IPS DF 4.7 (cell line): Measurements from ENCODE around the gene TUBGCP6.

Experiments
- DNase-seq: peaks from one replicate; pipeline ENCODE4 v3.0.0-alpha.2; 2013; ENCODE audit warnings: low spot score; ENCODE audit errors: extremely low read depth

Gene TUBGCP6

DNA sequence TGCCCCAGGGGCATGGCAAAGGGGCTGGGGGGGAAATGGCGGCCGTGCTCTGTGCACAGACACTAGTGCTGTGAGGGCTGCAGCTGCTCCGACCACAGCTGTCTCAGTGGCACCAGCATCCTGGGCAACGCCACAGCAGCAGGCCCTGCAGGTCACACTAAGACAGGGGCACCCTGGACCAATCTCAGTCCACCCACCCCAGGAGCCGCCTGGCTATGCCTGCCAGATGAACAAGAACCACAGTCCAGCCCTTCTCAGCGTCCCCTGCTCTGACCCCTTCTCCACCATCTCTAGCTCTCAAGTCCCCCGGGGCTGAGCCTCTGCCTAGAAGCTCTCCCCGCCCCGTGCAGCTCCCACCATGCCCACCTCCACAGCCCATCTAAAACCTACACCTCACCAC is 16.5 kb downstream of the TUBGCP6 start:
- DNase-seq = no peak

DNA sequence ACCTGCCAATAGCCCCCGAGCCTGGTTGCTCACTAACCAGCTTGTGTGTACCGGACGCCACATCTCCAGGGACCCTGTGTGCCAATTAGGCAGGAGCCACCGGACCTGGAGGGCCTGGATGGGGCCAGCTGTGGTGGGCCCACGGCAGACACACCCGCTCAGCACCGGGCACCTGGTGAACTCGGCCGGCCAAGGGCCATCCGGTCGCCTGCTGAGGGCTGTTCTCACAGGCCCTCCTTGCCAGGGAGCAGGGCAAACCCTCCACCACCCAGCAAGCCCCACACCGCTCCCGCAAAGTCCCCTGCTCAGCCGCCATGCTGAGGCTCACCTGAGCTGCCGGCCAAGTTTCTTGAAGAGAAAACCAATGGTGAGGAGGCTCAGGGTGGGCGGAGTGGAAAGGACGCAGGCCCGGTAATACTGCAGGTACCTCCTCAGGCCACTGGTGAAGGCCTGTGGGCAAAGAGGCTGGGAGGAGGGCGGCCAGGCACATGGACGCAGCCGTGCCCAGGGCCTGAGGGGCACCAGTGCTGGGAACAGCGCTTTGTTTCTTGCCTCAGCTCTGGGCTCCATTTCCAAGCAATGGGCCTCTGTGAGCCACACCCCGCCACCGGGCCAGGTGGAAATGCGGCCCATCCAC is 17.1 kb downstream of the TUBGCP6 start:
- no peak for DNase-seq

DNA sequence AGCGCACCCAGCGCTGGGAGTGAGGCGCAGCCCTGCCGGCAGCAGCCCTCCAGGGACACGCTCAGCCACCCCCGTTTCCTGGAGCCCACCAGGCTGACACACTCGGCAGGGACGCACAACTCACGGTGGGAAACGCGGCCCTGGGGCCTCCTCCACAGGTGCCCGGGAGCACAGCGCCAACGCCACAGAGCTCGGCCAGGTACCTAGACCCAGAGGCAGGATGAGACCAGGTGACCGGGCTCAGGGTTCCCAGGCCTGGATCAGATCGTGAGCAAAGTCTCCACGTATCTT is 18.0 kb downstream of the TUBGCP6 start:
- no peak for DNase-seq

DNA sequence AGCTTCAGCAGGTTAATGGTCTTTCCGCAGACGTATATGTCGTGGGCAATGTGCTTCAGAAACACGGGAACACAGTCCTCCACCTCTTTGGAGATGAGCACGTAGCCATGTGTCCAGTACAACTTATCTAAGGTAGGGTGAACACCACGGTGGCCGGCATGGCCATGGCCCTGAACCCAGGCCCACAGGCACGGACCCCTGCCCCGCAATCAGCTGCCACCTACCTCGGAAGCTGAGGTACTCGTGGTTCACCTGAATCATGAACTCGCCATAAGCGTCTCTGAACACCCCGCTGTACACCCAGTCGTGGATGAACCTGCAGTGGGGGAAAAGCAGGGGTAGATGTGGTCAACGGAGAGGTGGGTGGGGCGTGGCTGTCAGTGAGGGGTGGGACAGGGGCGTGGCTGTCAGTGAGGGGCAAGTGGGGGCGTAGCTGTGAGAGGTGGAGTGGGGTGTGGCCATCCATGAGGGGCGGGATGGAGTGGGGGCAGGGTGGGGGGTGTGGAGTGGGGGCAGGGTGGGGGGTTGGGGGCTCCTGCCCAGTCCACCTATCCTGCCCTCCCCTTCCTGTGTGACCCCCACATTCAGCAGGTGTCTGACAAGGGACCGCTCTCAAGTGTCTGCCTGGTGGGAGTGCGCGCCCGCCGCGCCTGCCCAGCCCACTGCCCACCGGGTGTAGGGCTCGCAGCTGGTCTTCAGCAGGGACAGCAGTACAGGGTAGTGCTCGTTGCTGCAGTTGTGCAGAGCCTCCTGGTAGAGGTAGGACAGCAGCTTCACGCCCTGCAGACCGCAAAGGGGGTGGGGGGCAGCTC is 18.6 kb downstream of the TUBGCP6 start:
- no peak for DNase-seq

DNA sequence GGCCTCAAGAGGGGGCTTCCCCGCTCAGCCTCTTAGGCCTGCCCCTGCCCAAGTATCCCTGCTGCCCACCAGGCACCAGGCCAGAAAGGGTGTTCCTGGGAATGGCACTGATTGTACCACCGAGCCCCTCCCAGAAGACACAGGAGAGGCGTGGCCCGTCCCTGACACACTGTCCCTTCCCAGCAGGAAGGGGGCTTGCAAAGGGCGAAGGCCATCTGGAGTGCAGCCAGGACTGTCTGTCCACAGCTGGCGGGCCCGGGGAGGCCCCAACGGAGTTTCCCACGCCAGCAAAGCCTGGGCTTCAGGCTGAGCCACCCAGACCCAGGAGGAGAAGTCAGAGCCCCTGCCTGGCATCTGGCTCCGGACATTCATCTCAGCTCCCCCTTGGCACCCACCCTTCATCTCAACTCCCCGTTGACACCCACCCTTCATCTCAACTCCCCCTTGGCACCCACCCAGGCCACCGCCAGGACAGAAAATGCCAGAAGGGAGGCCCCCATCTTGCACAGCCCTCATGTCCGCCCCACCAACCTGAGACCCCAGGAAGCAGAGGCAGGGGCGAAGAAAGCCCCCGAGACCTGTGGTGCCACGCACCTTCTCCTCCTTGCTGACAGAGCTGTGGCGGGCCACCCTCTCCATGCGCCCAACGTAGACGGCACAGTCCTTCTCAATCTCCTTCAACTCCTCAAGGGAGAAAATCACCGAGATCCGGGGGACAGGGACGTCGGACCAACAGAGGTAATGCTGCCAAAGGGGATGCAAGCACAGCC is 19.4 kb downstream of the TUBGCP6 start:
- no peak for DNase-seq

DNA sequence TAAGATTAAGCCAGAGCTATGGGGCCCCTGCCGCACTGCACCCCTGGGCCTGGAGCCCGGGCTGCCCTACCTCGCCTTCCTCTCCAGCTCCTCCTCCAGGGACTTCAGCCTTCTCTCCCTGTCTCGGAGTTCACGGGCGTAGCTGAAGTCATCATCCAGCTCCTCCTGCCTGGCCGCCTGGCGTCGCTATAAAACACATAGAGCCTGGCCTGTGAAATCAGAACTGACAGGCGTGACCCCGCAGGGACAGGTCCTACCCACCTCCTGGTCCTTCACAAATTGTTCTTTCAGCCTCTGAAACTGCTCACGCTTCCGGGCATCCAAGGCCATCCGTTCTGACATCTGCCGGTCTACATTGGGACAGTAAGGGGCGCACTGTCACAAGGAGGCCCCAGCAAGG is 20.8 kb downstream of the TUBGCP6 start:
- DNase-seq = no peak

DNA sequence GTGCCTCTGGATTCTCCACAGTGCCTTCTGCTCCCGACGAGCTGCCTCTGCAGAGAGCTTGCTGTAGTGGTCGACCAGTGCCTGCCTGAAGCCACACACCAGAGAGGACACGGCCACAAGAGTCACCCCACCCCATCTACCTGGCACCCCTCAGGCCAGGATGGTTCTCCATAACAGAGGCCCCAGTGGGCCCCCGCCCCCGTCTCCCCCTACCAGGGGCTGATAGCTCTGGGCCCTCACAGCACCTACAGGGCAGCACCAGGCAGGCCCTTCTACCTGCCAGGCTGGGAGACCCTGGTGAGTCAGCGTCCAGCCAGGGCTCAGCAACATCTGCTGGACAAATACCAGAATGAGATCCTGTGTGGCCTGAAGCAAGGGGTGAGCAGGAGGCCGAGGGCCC is 22.3 kb downstream of the TUBGCP6 start:
- DNase-seq = no peak

DNA sequence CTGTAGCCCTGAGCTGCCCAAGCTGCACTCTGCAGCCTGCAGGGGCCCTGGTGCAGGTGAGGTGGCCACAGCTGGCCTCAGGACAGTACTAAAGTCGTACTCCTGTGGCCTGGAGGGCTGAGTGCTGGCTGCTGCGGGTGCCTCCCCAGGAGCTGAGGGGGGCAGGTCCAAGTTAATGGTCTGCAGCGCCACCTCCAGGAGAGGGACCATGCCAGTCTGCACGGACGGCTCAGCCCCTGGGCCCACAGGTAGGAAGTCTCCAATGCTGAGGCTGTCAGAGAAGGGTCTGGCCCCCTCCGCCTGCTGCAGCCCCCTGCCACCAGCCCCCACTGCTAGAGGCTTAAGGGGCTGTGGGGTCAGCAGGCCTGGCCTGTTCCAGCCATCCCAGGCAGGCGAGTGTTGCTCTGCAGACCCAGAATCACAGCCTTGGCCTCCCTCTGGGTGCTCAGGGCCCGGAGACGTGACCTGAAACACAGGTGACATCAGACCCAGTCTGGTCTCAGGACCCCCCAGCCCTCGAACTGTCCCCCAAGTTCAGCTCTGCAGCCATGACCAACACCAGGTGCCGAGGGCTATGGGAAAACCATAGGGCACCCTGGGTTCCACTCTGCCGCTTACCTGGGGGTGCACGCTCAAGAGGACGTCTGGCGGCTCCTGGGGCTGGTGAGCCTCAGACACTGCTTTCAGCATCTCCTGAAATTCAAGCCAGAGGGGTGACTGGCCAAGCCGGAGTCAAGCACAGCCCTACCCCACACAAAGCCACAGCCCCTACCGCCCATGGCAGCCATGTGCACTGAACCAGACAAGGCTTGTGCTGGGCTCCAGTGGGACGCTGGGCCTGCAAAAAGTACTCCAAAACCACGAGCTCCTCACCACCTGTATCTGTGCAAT is 23.2 kb downstream of the TUBGCP6 start:
- no peak for DNase-seq

DNA sequence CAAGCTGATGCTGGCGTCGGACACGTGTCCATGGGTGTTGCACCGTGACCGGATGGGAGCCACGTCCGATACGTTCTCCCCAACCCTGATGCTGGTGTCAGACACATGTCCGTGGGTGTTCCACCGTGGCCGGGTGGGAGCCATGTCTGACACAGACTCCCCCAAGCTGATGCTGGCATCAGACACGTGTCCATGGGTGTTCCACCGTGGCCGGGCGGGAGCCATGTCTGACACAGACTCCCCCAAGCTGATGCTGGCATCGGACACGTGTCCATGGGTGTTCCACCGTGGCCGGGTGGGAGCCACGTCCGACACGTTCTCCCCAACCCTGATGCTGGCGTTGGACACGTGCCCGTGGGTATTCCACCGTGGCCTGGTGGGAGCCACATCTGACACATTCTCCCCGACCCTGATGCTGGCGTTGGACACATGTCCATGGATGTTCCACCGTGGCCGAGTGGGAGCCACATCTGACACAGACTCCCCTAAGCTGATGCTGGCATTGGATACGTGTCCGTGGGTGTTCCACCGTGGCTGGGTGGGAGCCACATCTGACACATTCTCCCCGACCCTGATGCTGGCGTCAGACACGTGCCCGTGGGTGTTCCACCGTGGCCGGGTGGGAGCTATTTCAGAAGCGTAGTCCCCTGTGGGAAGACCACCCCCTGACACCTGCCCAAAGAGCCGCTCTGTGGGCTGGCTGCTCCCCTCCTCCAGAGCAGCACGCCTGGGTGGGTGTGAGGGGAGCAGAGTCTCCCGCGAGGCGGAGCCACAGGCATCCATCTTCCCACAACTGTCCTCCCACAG is 24.0 kb downstream of the TUBGCP6 start:
- no peak for DNase-seq

DNA sequence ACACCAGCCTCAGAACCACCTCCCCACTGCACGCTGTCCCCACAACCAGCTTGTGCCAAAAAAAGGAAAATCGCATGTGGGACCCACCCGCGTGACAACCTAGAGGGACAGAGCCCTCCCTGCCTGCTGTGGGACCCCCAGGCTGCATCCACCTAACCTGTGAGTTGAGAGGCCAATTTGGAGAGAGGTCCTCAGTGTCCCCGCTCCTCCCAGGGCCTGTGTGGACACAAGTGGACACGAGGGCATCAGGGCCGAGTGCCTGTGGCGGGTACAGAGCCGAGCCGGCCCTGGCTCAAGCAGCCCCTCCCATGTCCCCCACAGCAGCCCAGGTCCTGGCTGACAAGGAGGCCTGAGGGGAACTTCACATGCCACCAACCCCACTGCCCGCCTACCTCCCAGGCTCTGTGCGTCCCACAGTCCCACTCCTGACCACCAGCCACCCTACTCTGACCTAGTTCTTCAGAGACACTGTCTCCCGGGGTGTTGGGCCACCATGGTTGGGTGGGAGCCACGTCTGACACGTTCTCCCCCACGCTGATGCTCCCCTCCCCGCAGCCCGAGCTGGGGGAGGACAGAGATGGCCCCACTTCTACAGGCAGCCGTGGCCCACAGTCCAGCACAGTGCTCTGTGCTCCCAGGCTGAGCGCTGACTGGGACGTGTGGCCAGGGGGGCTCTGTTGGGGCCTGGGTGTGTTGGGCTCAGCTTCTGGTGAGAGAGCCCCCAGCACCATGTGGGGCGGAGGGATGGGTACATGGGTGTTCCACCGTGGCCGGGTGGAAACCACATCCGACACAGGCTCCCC is 24.8 kb downstream of the TUBGCP6 start:
- no peak for DNase-seq

DNA sequence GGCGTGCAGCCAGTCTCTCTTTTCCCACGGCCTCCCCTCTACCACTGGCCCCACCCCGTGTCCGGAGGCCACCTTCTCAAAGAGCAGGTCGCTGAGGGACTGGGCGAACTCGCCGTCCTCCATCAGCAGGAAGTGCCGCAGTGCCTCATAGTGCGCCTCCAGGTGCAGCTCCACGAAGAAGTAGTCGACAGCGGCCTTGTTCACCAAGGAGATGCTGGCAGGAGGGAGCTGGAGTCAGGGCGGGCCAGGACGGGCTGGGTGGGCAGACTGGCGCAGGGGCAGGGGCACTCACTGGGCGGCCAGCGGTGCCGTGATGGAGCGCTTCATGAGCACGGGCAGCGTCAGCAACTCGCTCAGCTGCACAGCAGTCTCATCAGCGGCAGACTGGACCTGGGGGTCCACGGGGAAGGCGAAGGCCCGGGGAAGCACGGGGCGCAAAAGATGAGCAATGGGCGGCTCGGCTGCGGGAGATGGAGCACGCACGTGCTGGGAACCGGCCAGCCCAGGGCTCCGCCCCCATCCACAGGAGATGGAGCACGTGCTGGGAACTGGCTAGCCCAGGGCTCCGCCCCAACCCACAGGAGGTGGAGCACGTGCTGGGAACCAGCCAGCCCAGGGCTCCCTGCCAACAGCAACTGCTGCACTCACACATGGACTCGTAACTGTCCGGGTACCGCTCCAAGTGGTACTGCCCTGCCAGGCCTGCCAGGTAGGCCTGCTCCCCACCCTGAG is 25.7 kb downstream of the TUBGCP6 start:
- DNase-seq = no peak

DNA sequence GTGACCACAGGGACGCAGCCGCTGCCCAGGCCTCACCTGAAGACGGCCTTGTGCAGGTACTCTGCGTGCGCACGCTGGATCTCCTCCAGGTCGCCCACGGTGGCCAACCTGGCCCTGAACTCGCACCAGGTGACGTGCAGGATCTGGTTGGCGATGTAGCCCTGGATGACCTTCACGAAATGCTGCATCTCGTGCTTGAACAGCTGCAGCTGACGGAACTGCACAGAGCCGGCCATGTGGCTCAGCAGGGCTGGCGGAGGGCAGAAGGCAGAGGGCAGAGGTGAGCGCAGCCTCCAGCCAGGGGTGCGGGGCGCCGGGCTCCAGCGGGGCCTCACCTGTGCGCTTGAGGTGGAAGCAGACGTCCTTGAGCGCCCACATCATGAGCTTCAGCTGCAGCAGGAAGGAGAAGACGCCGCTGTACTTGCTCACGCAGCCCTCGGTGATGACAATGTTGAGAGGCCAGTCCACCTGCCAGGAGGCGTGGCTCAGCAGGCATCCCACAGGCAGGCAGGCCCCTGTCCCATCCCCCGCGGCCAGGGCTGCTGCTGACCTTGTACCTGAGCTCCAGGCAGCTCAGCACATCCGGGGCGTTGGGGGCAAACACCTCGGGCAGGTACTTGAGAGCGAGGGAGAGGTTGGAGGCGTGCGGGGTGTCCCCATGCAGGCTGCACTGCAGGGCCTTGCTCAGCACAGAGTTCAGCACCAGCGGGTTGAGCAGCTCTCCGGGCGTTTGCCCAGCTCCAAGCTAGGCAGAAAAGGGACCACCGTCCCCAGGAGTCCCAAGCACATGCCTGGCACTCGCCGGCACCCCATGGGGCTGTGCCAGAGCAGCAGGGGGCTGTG is 26.4 kb downstream of the TUBGCP6 start:
- no peak for DNase-seq

DNA sequence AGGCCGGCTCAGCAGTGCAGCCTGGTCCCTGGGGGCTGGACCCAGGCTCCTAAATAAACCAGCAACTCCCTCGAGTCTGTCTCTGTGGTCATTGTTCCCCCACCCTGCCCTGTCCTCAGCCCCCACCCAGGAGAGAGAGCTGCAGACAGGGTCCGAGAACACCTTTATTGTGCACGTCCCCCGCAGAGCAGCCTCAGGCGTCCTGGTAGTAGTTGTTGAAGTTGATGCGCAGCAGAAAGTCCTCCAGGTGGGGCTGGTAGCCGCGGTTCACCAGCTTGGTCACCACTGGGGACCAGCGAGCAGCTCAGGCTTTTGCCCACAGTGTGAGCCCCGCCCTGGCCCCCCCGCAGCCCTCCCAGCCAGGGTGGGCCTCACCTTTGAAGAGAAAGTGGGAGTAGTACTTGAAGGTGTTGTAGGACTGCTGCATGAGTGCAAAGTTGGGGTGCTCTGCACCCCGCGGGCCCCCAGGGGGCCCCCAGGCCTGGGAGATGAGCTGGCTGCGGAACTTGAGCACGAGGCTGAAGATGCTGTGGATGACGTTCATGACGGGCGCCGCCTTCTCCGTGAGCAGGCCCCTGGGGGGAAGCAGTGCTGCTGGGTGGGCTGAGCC is 27.2 kb downstream of the TUBGCP6 start:
- DNase-seq = no peak

DNA sequence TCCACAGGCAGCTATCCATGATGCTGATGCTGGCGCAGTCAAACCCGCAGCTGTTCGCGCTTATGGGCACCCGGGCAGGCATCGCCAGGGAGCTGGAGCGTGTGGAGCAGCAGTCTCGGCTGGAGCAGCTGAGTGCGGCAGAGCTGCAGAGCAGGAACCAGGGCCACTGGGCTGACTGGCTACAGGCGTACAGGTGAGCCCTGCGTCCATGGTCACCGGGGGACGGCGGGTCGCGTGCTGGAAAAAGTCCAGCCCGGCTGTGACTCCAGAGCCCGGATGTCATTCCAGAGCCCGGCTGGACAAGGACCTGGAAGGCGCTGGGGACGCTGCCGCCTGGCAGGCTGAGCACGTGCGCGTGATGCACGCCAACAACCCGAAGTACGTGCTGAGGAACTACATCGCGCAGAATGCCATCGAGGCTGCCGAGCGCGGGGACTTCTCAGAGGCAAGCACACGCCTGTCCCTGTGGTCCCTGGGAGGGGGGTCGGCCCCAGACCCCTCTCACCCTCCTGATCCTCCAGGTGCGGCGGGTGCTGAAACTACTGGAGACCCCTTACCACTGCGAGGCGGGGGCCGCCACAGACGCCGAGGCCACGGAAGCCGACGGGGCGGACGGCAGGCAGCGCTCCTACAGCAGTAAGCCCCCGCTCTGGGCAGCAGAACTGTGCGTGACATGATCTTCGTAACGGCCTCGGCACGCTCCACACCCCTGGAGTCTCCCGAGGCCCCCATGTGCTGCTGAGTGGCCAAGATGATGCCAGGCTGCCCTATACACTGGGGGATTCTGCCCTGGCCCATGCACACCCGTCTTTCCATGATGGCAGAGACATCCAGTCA is 27.9 kb downstream of the TUBGCP6 start:
- no peak for DNase-seq

DNA sequence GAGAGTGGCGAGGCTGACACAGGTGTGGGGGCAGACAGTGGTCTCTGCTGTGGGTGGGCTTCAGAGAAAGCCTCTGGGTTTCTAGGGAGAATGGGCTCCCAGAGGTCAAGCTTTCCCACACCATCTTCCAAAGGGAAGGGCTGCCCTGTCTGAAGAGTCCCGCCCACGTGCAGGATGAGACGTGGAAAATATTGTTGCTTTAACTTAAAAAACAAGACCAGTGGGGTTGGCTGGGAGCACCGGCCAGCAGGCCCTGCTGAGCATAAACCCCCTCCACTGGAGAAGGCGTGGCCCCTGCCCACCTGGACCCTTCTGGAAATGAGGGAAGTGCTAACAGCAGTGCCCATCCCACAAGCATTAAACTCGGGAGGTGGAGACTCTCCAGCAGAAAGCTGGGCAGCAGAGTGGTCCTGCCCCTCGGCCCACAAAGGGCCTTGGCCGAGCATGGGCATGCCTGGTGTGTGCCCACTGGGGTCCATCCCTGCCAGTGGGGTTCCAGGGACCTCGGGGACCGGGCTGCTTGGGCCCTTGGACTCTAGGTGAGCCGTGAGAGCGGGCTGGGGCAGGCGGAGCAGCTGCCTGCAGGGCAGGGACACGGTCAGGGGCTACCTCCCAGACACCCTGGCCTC is 28.7 kb downstream of the TUBGCP6 start:
- no peak for DNase-seq

DNA sequence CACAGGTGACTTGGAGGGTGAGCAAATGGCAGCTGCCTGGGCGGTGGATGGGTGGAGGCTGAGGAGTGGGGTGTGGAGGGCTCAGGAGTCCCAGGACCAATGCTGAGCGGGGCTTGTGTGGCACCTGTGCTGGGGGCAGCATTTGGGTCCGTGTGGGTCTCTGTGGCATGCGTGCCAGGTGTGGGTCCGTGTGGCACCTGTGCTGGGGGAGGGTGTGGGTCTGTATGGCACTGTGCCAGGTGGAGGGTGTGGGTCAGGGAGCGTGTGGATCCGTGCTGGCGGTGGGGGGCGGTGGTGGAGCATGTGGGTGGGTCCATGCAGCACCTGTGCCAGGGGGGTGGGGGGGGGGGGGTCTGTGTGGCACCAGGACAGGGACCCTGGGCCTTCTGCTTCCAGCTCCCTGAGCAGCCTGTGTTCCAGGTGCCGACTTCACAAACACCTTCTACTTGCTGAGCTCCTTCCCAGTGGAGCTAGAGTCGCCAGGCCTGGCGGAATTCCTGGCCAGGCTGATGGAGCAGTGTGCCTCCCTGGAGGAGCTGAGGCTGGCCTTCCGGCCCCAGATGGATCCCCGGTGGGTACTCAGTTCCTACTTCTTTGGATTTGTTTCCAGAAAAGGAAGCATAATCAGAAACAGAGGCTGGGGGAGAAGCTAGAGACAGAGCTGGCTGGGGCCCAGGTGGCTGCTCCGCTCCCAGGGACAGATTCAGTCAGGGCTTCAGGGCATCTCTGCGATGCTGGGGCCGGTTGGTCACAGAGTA is 29.3 kb downstream of the TUBGCP6 start:
- DNase-seq = no peak
